Coronary artery (tissue), 2 donors: ENCODE data around the gene EVI5.
"Not testable (repeated sequence)": the region's sequence is repeated elsewhere in the genome, so short reads cannot be mapped to it uniquely, and the experiment has no call there.

Source experiments
- DNase-seq: peaks from one replicate; pipeline ENCODE4 v3.0.0-alpha.2; 2017; ENCODE audit warnings: low spot score
- H3K27ac ChIP-seq, 2 donors: fragments of 200-600 bp; sonication (generic); one replicate each; pipeline ENCODE4 v1.5.1; 2016 to 2019
- H3K4me3 ChIP-seq: fragments of 200-600 bp; sonication (generic); 2 replicates; pipeline ENCODE4 v1.5.1; 2016; ENCODE audit warnings: mild to moderate bottlenecking, moderate library complexity
- CTCF ChIP-seq: fragments of 200-600 bp; sonication (generic); IDR thresholded peaks from one replicate; pipeline ENCODE4 v1.5.1; 2019; ENCODE audit warnings: antibody characterized with exemption

EVI5 gene

GRCh38 chr1:92653605-92654381 is 131.1 kb downstream of the EVI5 start:
- no peak for TF ChIP-seq CTCF
- no peak overlapping the region for H3K4me3 ChIP-seq
- DNase-seq = no peak
- H3K27ac ChIP-seq = no peak overlapping the region

GRCh38 chr1:92640686-92641085 is 144.2 kb downstream of the EVI5 start:
- not testable (repeated sequence) for H3K27ac ChIP-seq, H3K4me3 ChIP-seq, DNase-seq

GRCh38 chr1:92638498-92638897 is 146.4 kb downstream of the EVI5 start:
- no peak for TF ChIP-seq CTCF
- Histone ChIP-seq H3K27ac (no peak overlapping the region), H3K4me3 (no peak overlapping the region)
- no peak for DNase-seq

- H3K4me3 ChIP-seq, DNase-seq, H3K27ac ChIP-seq: not testable (repeated sequence)
Observed at GRCh38 chr1:92635203-92635602, 149.7 kb downstream of the EVI5 start.

GRCh38 chr1:92623187-92623778 is 161.6 kb downstream of the EVI5 start:
- no peak for TF ChIP-seq CTCF
- no peak overlapping the region for H3K4me3 ChIP-seq
- H3K27ac ChIP-seq = no peak overlapping the region
- no peak for DNase-seq

GRCh38 chr1:92619466-92620189 is 165.3 kb downstream of the EVI5 start:
- no peak overlapping the region for H3K27ac ChIP-seq
- no peak for TF ChIP-seq CTCF
- DNase-seq = no peak
- no peak overlapping the region for H3K4me3 ChIP-seq

- Histone ChIP-seq H3K27ac (no peak overlapping the region), H3K4me3 (no peak overlapping the region)
- no peak for TF ChIP-seq CTCF
- no peak for DNase-seq
Observed at GRCh38 chr1:92601044-92601443, 183.9 kb downstream of the EVI5 start.

- no peak for DNase-seq
Observed at GRCh38 chr1:92599184-92599583, 185.7 kb downstream of the EVI5 start.

GRCh38 chr1:92589361-92589760 is 195.5 kb downstream of the EVI5 start:
- not testable (repeated sequence) for H3K27ac ChIP-seq, DNase-seq, H3K4me3 ChIP-seq

More at GRCh38 chr1:92599184-92599583, 185.7 kb downstream of the EVI5 start:
- no peak for TF ChIP-seq CTCF
- H3K4me3 ChIP-seq = no peak overlapping the region
- H3K27ac ChIP-seq = no peak overlapping the region
